HepG2 (cell line): ENCODE results near the gene C20orf144. TPM values are rescaled to one million over a fixed set of nuclear protein-coding genes. Genes with fewer than 3 reads are reported as not detected.

Source experiments
- ATF4 ChIP-seq, 2 experiments: fragments of 450-650 bp in 1 of 2; sonication (generic) in 1 of 2; formaldehyde crosslinking; IDR thresholded peaks; 2 replicates each; pipeline versions ENCODE4 v1.5.0 to v1.8.0; 2020 to 2022; ENCODE audit warnings: mild to moderate bottlenecking in 1 of 2, missing genetic modification reagents in 1 of 2
- CTCF ChIP-seq: sonication (generic); formaldehyde crosslinking; IDR thresholded peaks from 2 replicates; pipeline ENCODE4 v1.5.0; 2020; ENCODE audit warnings: mild to moderate bottlenecking, missing genetic modification reagents, moderate library complexity
- DZIP1 ChIP-seq: sonication (generic); formaldehyde crosslinking; IDR thresholded peaks from 2 replicates; pipeline ENCODE4 v1.5.0; 2020; ENCODE audit warnings: mild to moderate bottlenecking, missing genetic modification reagents
- FUBP1 ChIP-seq: sonication (generic); formaldehyde crosslinking; IDR thresholded peaks from 2 replicates; pipeline ENCODE4 v1.5.1; 2020; ENCODE audit warnings: missing genetic modification reagents, mild to moderate bottlenecking, borderline replicate concordance
- GLI4 ChIP-seq: sonication (generic); formaldehyde crosslinking; IDR thresholded peaks from 2 replicates; pipeline ENCODE4 v1.5.1; 2020; ENCODE audit warnings: missing genetic modification reagents, mild to moderate bottlenecking, moderate library complexity, borderline replicate concordance
- IKZF4 ChIP-seq: sonication (generic); formaldehyde crosslinking; IDR thresholded peaks from 2 replicates; pipeline ENCODE4 v1.5.1; 2020; ENCODE audit warnings: borderline replicate concordance, mild to moderate bottlenecking, low read depth, missing genetic modification reagents; ENCODE audit errors: not compliant biosample characterization
- KAT2B ChIP-seq: fragments of 150-350 bp; IDR thresholded peaks from 2 replicates; pipeline ENCODE4 v1.6.1; 2014; ENCODE audit warnings: low read depth, low read length, borderline replicate concordance
- NR1H2 ChIP-seq: sonication (generic); formaldehyde crosslinking; IDR thresholded peaks from 2 replicates; pipeline ENCODE4 v1.8.1; 2022; ENCODE audit warnings: low read depth, missing genetic modification reagents, borderline replicate concordance
- PRMT3 ChIP-seq: sonication (generic); formaldehyde crosslinking; IDR thresholded peaks from 2 replicates; pipeline ENCODE4 v1.8.1; 2022; ENCODE audit warnings: low read depth, mild to moderate bottlenecking, moderate library complexity, missing genetic modification reagents, borderline replicate concordance
- RBM39 ChIP-seq: fragments of 200-400 bp; formaldehyde crosslinking; IDR thresholded peaks from one replicate; pipeline ENCODE4 v1.6.1; 2018; ENCODE audit warnings: antibody characterized with exemption, mild to moderate bottlenecking, low read depth, low read length; ENCODE audit not compliant: poor library complexity, severe bottlenecking
- SRSF1 ChIP-seq: fragments of 200-400 bp; formaldehyde crosslinking; optimal IDR thresholded peaks from 2 replicates; pipeline ENCODE3; 2017; ENCODE audit warnings: mild to moderate bottlenecking, low read depth, low read length, moderate library complexity
- ZBTB3 ChIP-seq: sonication (generic); formaldehyde crosslinking; IDR thresholded peaks from 2 replicates; pipeline ENCODE4 v1.4.0; 2020; ENCODE audit warnings: low read depth, mild to moderate bottlenecking, moderate library complexity, missing genetic modification reagents, borderline replicate concordance
- ZNF232 ChIP-seq: sonication (generic); formaldehyde crosslinking; IDR thresholded peaks from 2 replicates; pipeline ENCODE4 v1.4.0; 2020; ENCODE audit warnings: missing genetic modification reagents, borderline replicate concordance
- ZNF382 ChIP-seq: sonication (generic); formaldehyde crosslinking; IDR thresholded peaks from 2 replicates; pipeline ENCODE4 v1.5.0; 2020; ENCODE audit warnings: missing genetic modification reagents, mild to moderate bottlenecking, borderline replicate concordance
- ZNF496 ChIP-seq: sonication (generic); formaldehyde crosslinking; IDR thresholded peaks from 2 replicates; pipeline ENCODE4 v1.8.1; 2023; ENCODE audit warnings: mild to moderate bottlenecking, moderate library complexity, missing genetic modification reagents; ENCODE audit not compliant: insufficient replicate concordance
- ZNF710 ChIP-seq: sonication (generic); formaldehyde crosslinking; IDR thresholded peaks from 2 replicates; pipeline ENCODE4 v1.5.0; 2020; ENCODE audit warnings: mild to moderate bottlenecking, missing genetic modification reagents, borderline replicate concordance
- polyA plus RNA-seq, 8 experiments: library from polyadenylated mRNA; depleted of rRNA in 3 of 8; stranded (reverse) in 7 of 8; unstranded in 1 of 8; fragments of >200 nt; fragmentation: Illumina TruSeq in 4 of 8; extraction: Trizol in 4 of 8; gene quantifications; 2 replicates each; pipeline versions ENCODE4 v1.2.1 to v1.2.3, GENCODE V29; 2011 to 2016; ENCODE audit warnings: low read depth in 4 of 8, missing spikeins in 1 of 8, mixed read lengths in 1 of 8; ENCODE audit not compliant: insufficient read depth in 1 of 8
- total RNA-seq, 5 experiments: library from RNA; depleted of rRNA; stranded (reverse); fragments of >200 nt; fragmentation: Illumina TruSeq; extraction: Trizol; gene quantifications; 2 replicates each; pipeline ENCODE4 v1.2.3, GENCODE V29; 2016; ENCODE audit warnings: low read depth in 1 of 5

C20orf144 gene
- total and polyA plus RNA-seq, 2 of the 13 experiments (the other 11 are each of a cell fraction or from before 2014, with no cell fraction given): 0.09 to 0.16 TPM

GRCh38 chr20:33686100-33686983 lies 24.2 kb downstream of the C20orf144 start, which contains the start of gene E2F1 (continued):
- peak; percentile 93; the same call in 1 of the 2 replicates for TF ChIP-seq ZNF232
- TF ChIP-seq DZIP1 (CRISPR knock-in tag): peak; percentile 21; the same call in 1 of the 2 replicates
- TF ChIP-seq PRMT3 (CRISPR knock-in tag): peak; percentile 96
- peak; percentile 82 for TF ChIP-seq CTCF (CRISPR knock-in tag)
- peak in 1 of 2 experiments; percentile 87; a peak in 2 of 4 replicates for TF ChIP-seq ATF4 (CRISPR knock-in tag; IDR thresholded peaks at IDR 0.05)
- no peak for TF ChIP-seq GLI4 (CRISPR knock-in tag)
- peak; percentile 55; the same call in 1 of the 2 replicates for TF ChIP-seq NR1H2 (CRISPR knock-in tag)
- TF ChIP-seq SRSF1: no peak
- TF ChIP-seq IKZF4 (CRISPR knock-in tag): peak; percentile 29
- TF ChIP-seq RBM39: no peak
- no peak; the same call in 1 of the 2 replicates for TF ChIP-seq ZNF710 (CRISPR knock-in tag)
- TF ChIP-seq FUBP1: no peak
- peak; percentile 53 for TF ChIP-seq ZNF496 (CRISPR knock-in tag)
- TF ChIP-seq ZBTB3 (CRISPR knock-in tag): no peak
- TF ChIP-seq KAT2B: no peak
- TF ChIP-seq ZNF382 (CRISPR knock-in tag): no peak
